ENCODE data around the gene SELENOS.
A peak's percentile ranks its signal among the peaks of the same experiment; 100 is the strongest.

Gene SELENOS

DNA sequence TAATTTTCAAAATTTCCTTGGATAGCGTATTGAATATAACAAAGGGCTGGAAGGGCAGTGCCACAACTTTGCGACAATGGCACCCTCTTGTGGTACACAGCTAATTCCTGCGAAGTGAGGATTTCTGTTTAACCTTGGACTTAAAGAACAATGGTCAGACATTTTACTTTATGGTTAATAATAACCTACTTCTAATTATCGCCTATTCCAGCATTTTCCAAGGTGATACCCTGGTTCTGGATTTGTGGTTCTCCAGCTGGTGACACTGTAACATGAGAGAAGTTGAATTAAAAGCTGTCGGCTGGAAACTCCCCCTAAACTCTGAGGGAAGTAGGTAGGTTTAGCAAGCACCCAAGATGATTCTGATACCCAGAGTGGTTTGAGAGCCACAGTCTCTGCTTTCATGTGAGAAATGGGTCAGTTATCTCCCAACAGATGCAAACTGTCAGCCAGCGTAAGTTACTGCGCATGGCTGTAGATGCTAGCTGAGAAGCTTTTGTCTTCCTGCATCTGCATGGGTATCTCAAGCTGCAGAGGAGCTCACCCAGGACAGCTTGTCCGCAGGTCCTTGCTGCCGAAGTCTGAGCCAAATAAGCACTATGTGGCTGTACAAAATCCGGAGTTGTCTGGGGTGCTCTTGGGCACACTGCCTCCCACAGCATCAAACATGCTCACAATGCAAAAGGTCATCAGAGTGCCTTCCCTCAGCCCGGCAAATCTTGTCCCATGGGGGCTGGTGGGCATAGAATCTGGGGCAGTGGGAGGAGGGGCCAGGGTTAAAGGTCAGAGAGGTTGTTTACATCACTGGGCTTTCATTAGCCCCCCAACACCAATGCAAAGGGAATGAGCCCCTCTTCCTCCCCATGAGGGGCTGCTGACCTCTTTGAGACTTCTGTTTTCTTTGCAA, 18.8 kb downstream of the SELENOS start:
- peak; percentile 70 to 81 for DNase-seq
- TF ChIP-seq POLR2A (IDR thresholded peaks at IDR 0.05; ENCODE audit: low read length) (no peak), GATA1 (IDR thresholded peaks at IDR 0.05; ENCODE audit: low read depth, low read length) (no peak)

DNA sequence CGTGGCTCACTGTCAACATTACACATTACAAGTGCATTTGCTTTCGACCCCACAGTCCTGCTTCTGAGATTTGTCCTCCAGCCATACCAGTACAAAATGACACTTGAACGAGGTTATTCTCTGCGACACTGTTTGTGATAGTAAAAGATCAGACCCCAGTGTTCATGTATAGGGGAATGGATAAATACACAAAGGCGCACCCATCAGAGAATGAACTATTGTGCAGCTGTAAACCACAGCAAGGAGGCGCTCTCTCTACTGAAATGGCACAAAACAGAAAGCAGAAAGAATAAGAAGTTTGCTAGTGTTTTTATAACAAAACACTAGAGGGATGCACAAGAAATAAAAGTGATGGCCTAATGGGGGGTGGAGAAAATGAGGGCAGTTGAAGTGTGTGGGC, 20.5 kb downstream of the SELENOS start:
- TF ChIP-seq POLR2A (IDR thresholded peaks at IDR 0.05; ENCODE audit: low read length): no peak
- no peak for TF ChIP-seq GATA1 (IDR thresholded peaks at IDR 0.05; ENCODE audit: low read depth, low read length)

DNA sequence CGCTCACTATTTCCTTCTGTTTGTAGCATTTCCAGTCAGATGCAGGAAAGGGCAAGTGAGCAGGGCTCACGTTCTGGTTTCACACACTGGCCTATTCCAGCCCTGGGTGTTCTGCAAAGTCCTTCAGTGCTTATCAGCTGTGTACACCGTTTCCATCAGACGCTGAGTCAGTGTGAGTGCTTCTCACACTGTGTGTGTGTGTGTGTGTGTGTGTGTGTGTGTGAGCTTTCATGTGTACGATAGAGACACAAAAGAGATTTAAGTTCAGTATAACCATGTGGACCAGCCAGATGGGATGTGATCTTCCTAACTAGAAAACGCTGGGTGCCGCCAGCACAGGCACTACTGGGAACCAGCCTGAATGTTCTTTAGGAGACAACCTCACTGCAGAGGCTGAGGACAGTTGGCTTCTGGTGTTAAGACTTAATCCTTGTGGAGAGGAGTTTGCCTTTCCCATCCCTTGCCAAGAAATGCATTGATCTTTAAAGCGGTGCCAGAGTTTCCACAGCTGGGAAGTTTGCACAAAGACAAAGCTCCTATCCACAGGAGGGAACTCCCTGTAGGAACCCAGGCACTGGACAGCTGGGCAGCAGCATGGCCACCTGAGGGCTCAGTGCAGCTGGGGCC, 21.6 kb downstream of the SELENOS start:
- TF ChIP-seq GATA1 (IDR thresholded peaks at IDR 0.05; ENCODE audit: low read depth, low read length) (no peak), POLR2A (IDR thresholded peaks at IDR 0.05; ENCODE audit: low read length) (peak; percentile 72)
- DNase-seq: peak; percentile 92 to 96

More for the DNA sequence above, 20.5 kb downstream of the SELENOS start:
- DNase-seq: peak; percentile 31 to 45

DNA sequence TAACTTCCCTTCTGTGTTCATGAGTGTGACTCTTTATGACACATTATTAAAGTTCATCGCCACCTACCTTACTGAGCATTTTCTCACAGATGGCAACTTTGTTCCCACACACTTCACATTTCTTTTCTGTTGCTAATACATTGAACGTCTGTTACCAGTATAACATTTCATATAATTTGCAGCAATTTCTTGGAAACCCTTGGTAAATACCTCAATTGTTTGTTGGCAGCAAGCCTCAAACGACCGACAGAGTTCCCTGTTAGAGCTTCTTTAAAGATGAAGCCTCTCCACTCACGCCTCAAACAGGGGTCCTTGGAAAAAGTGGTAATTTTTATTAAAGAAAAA, 22.3 kb downstream of the SELENOS start:
- TF ChIP-seq POLR2A (IDR thresholded peaks at IDR 0.05; ENCODE audit: low read length): no peak
- no peak for TF ChIP-seq GATA1 (IDR thresholded peaks at IDR 0.05; ENCODE audit: low read depth, low read length)
- DNase-seq: peak; percentile 25 to 56

DNA sequence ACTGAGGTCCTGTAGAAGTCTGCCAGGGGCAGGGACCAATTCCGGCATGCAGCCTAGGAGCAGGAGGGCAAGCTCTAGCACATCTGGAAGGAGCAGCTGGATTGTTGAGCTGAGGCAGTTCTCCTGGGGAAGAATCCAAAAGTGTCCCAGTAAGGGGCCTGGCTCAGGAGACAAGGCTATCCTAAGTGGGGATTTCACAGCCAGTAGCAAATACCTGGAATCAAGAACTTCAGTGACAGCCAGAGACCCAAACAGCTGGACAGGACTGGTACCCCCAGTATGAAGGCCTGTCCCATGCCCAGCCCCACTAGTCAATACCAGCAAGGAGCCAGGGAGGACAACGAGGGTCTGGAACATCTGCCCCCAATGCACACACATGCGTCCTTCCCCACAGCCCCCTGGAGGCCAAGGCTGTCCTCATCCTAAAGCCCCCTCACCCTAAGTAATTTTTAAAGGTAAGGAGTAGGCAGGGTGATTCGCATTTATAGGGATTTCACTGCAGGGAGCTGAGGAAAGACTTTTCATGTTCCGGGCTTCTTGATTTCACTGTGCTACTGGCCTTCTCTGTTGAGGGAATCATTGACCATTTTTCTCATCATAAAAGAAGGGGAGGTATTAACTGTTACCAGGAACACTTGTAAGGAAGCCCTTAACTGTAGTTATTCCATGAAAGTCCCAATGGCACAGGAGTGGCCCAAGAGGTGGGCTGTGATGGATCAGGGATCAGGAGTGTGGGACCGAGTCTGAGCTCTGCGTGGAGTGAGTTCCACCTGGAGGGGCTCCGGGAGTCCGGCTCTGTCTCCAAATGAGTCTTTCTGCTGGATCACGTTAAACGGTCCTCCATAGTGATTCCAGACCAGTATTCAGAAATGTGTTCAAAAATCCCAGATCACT, 22.9 kb downstream of the SELENOS start:
- no peak for TF ChIP-seq POLR2A (IDR thresholded peaks at IDR 0.05; ENCODE audit: low read length)
- TF ChIP-seq GATA1 (IDR thresholded peaks at IDR 0.05; ENCODE audit: low read depth, low read length): no peak
- DNase-seq: peak in 1 of 2 experiments; percentile 37

DNA sequence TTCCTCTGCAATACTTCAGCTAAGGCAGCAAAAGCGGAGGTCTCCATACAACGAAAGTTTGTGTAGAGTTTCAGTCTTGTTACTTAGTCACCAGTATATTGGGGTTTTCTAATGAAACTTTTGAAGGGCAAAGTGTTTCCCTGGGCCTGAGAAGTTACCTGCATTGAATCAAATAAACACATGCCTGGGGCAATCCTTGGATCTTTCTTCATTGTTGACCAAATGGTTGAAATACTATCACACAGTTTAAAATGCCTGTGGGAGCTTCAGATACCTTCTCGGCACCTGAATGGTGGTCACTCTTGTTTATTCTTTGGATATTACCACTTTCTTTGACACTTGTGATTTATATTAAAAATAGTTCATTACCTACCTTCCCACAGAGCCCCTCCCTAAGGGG, 24.4 kb downstream of the SELENOS start:
- DNase-seq: peak in 1 of 2 experiments; percentile 50
- TF ChIP-seq POLR2A (IDR thresholded peaks at IDR 0.05; ENCODE audit: low read length) (no peak), GATA1 (IDR thresholded peaks at IDR 0.05; ENCODE audit: low read depth, low read length) (no peak)

DNA sequence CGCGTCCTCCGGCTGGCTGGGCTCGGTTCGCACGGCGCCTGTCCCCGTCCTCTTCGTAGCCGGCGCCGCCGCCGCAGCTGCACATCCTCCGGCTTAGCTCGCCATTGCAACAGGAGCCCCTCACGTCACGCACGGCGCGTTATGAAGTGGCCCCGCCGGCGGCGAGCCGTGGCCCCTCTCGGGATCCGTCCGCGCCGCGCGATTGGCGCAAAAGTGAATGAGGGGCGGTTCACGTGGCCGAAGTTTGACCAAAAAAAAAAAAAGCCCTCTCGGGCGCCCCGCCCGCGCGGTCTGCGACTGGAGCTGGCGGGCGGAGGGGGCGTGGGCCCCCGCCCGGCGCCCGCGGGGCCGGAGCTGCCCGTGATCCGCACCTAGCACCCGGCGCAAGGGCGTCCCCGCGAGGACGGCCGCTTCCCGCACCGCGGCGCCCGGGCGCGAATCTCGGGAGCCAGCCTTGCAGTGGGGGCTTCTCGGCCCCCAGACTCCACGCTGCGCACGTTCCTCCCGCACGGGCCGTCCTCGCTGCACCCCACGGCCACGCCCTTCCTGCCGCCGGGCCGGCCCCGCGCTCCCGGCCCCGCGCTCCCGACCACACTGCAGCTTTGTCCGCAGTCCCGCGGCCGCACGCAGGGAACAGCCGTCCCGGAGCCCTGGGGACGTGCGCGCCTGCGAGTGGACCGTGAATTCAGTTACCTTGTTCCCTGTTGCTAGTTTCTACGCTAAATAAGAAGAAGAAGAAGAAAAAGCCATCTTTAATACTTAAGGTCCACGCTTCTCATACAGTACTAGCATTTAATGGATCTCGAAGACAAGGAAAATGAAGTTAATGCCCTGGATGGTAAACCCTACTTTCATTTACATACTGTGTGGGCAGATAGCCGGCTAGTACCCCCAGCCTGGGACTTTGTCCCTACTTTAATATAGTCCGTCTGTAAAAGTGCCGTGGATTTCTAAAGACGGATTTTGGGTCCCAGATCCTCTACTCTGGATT, 25.2 kb downstream of the SELENOS start, which contains the start of gene CHSY1:
Gene CHSY1, minus strand, starts transcription at position 219 of the 991 bp plus-strand sequence. CDS start 592 bp downstream, outside the sequence.
- peak; percentile 94 to 95 for DNase-seq
- TF ChIP-seq POLR2A (IDR thresholded peaks at IDR 0.05; ENCODE audit: low read length): peak; percentile 78
- no peak for TF ChIP-seq GATA1 (IDR thresholded peaks at IDR 0.05; ENCODE audit: low read depth, low read length)

DNA sequence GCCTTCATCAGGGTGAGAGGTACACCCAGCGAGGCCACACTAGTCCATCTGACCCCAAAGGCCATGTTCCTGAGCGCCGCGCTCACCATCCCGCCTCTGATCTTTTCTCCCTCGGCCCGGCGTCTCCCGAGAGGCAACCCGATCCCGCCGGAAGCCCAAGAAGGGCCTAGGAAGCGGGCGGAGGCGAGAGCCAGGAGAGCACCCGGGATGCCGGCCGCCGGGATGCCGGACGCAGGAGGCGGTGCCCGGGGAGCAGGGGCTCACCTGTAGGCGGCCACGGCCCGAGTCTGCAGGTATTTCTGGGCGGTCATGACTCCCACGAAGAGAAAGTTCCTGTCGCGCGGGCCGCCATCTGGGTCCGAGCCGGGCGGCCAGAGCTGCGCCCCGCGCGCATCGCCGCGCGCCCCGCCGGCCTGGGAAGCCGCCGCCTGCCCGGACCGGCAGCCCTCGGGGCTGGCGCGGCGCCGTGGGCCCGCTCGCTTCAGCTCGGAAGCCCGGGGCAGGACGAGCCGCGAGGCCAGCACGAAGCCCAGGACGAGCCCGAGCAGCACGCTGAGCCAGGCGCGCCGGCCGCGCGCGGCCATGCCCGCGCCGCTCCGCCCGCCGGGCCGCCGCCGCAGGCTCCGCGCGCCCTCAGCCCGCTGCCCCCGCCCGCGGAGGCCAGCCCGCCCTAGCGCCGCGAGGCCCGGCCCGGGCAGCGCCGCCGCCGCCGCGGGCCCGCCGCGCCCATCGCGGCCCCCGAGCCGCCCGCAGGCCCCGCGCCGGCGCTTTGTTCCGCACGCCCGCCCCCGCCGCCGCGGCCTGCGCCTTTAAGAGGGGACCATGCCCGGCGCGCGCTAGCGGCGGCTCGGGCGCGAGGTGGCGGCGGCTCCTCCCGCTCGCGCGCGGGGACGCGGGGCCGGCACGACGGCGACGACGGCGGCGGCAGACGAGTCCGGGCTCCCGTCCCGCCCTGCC, 26.1 kb downstream of the SELENOS start:
- DNase-seq: peak in 1 of 2 experiments; percentile 88
- TF ChIP-seq GATA1 (IDR thresholded peaks at IDR 0.05; ENCODE audit: low read depth, low read length): no peak
- no peak for TF ChIP-seq POLR2A (IDR thresholded peaks at IDR 0.05; ENCODE audit: low read length)

DNA sequence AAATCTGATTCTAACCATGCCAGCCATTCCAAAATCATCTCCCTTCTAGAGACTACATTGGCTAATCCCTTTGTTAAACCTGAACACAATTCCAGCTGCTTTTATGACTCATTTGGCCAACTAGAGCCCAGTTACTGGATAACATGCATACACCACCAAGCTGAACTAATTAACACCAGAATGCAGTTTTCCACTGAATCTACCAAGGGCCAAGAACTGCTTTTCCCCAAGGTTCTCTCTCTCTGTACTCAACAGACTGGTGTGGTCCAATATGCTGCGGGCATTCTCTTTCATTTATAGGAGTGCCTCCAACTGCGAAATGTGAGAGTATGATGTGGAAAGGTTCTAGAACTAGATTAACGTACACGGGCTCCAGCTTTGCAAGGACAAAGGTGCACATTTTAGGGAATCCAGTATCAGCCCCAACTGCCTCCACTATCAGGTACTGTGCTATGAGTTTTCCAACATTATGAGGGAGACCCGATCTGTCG, 26.9 kb downstream of the SELENOS start:
- TF ChIP-seq POLR2A (IDR thresholded peaks at IDR 0.05; ENCODE audit: low read length) (no peak), GATA1 (IDR thresholded peaks at IDR 0.05; ENCODE audit: low read depth, low read length) (no peak)
- peak in 1 of 2 experiments; percentile 53 for DNase-seq

DNA sequence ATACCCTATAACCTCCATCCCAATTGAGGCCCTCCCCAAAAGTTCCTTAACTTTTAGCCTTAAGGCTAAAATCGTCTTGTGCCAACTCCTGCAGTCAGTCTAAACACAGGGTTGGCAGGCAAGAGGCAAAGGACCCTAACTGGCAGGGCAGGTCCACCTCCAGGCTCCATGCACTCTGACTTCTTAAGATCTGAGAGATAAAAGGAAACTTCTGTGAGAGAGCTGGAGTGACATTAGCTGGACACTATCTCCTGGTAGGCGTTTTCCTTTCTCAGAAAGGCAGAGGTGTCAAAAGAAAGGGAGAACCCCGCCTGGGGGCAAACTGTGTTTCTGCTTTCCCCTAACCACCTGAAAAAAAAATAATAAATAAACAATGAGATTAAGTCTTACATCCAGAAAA, 29.0 kb downstream of the SELENOS start:
- no peak for TF ChIP-seq POLR2A (IDR thresholded peaks at IDR 0.05; ENCODE audit: low read length)
- TF ChIP-seq GATA1 (IDR thresholded peaks at IDR 0.05; ENCODE audit: low read depth, low read length): no peak

More for the DNA sequence above, 29.0 kb downstream of the SELENOS start:
- DNase-seq: no peak
